HepG2 (cell line): ENCODE measurements around the gene SLC1A3. TPM values are rescaled to one million over a fixed set of nuclear protein-coding genes. Genes with fewer than 3 reads are reported as not detected.

Source experiments
- ATAC-seq: fragments of 200-7000 bp; cut with Tn5 transposase; 3 replicates; pipeline ENCODE4 v1.9.1; 2020; ENCODE audit warnings: mild to moderate bottlenecking, moderate library complexity
- BruUV-seq: library from RNA; stranded (reverse); fragments of 400-500 nt; replicated peaks from 2 replicates; lab custom pipeline; 2021; lab: Mats Ljungman, UMichigan
- CTCF ChIA-PET: fragments of 300-600 bp; formaldehyde crosslinking; extraction: SDS; loops from one replicate; lab custom pipeline; 2021; ENCODE audit warnings: low total read pairs, inconsistent platforms, low intra/inter-chr PET ratio; lab: Yijun Ruan, JAX
- POLR2A ChIA-PET: fragments of 350-600 bp; sonication (Branson Sonifier 250); formaldehyde crosslinking; loops from one replicate; lab custom pipeline; 2020; ENCODE audit warnings: antibody characterized with exemption, inconsistent platforms; lab: Yijun Ruan, JAX
- DNase-seq: peaks from one replicate; pipeline ENCODE4 v3.0.0-alpha.2; 2015; ENCODE audit warnings: low spot score
- FAIRE-seq: peaks from 3 replicates; lab custom pipeline; 2011; peaks lifted over from hg19 to GRCh38; lab: Jason Lieb, UNC
- H2AFZ ChIP-seq: one replicate; pipeline ENCODE4 v1.6.1; 2011; ENCODE audit warnings: low read length, inconsistent platforms
- H3K27ac ChIP-seq: fragments of 300-600 bp; 3 replicates; pipeline ENCODE4 v1.8.0; 2011; ENCODE audit warnings: mixed run types, mild to moderate bottlenecking, mixed read lengths, low read length, inconsistent platforms; ENCODE audit not compliant: insufficient read depth; ENCODE audit errors: extremely low read length
- H3K27me3 ChIP-seq, 2 experiments: fragments of 200-600 bp in 1 of 2; 2 replicates in 1 of 2; 3 replicates in 1 of 2; pipeline versions ENCODE4 v1.6.0 to v1.8.0; 2011; ENCODE audit warnings: low read length in 2 of 2, mild to moderate bottlenecking in 2 of 2, moderate library complexity in 2 of 2, inconsistent platforms in 1 of 2; ENCODE audit not compliant: insufficient read depth in 2 of 2, control insufficient read depth in 1 of 2
- H3K36me3 ChIP-seq, 2 experiments: fragments of 200-600 bp in 1 of 2; replicated peaks in 1 of 2; 2 replicates in 1 of 2; 3 replicates in 1 of 2; pipeline versions ENCODE4 v1.5.1 to v1.8.0; 2011; ENCODE audit warnings: low read length in 2 of 2, inconsistent platforms in 1 of 2; ENCODE audit not compliant: insufficient read depth in 2 of 2, control insufficient read depth in 1 of 2
- H3K4me1 ChIP-seq: 2 replicates; pipeline ENCODE4 v1.5.1; 2012; ENCODE audit warnings: low read length, inconsistent platforms; ENCODE audit not compliant: insufficient read depth
- H3K4me2 ChIP-seq: 2 replicates; pipeline ENCODE4 v1.6.0; 2011; ENCODE audit warnings: low read depth, low read length, inconsistent platforms
- H3K4me3 ChIP-seq, 3 experiments: fragments of 200-600 bp in 1 of 3; sonication (generic), shearing (Covaris generic) in 1 of 3; replicated peaks in 1 of 3; 2 replicates each; pipeline ENCODE4 v1.5.1; 2011 to 2016; ENCODE audit warnings: low read length in 3 of 3, inconsistent platforms in 2 of 3, low read depth in 2 of 3, mild to moderate bottlenecking in 2 of 3, control low read depth in 1 of 3, mixed read lengths in 1 of 3; ENCODE audit not compliant: insufficient read depth in 1 of 3
- H3K79me2 ChIP-seq: one replicate; pipeline ENCODE4 v1.6.1; 2011; ENCODE audit warnings: low read length, inconsistent platforms; ENCODE audit not compliant: insufficient read depth
- H3K9ac ChIP-seq: 2 replicates; pipeline ENCODE4 v1.6.0; 2011; ENCODE audit warnings: mild to moderate bottlenecking, low read depth, low read length, inconsistent platforms; ENCODE audit not compliant: insufficient read depth
- H3K9me3 ChIP-seq: 2 replicates; pipeline ENCODE4 v1.5.1; 2012; ENCODE audit warnings: mild to moderate bottlenecking, low read length
- H4K20me1 ChIP-seq: 2 replicates; pipeline ENCODE4 v1.6.0; 2011; ENCODE audit warnings: inconsistent platforms, mild to moderate bottlenecking, low read length, moderate library complexity; ENCODE audit not compliant: insufficient read depth
- CREB3 ChIP-seq: sonication (generic); formaldehyde crosslinking; IDR thresholded peaks from 2 replicates; pipeline ENCODE4 v1.5.0; 2020; ENCODE audit warnings: missing genetic modification reagents
- CSRNP1 ChIP-seq: sonication (generic); formaldehyde crosslinking; IDR thresholded peaks from 2 replicates; pipeline ENCODE4 v1.8.1; 2023; ENCODE audit warnings: mild to moderate bottlenecking, missing genetic modification reagents
- FOSL1 ChIP-seq: sonication (generic); formaldehyde crosslinking; IDR thresholded peaks from 2 replicates; pipeline ENCODE4 v1.9.0; 2021; ENCODE audit warnings: missing genetic modification reagents, borderline replicate concordance
- IRX3 ChIP-seq: sonication (generic); formaldehyde crosslinking; IDR thresholded peaks from 2 replicates; pipeline ENCODE4 v1.8.1; 2023; ENCODE audit warnings: mild to moderate bottlenecking, low read depth, missing genetic modification reagents, borderline replicate concordance
- MEF2D ChIP-seq: sonication (generic); formaldehyde crosslinking; IDR thresholded peaks from 2 replicates; pipeline ENCODE4 v1.5.1; 2020; ENCODE audit warnings: mild to moderate bottlenecking, missing genetic modification reagents
- MEIS2 ChIP-seq: sonication (generic); formaldehyde crosslinking; IDR thresholded peaks from 2 replicates; pipeline ENCODE4 v1.9.0; 2021; ENCODE audit warnings: mild to moderate bottlenecking, missing genetic modification reagents
- RCOR2 ChIP-seq: IDR thresholded peaks from 2 replicates; pipeline ENCODE4 v1.6.1; 2016; ENCODE audit warnings: missing biosample characterization, missing genetic modification reagents
- RFXANK ChIP-seq: IDR thresholded peaks from 2 replicates; pipeline ENCODE4 v1.6.1; 2016
- TFAP4 ChIP-seq: sonication (generic); IDR thresholded peaks from 2 replicates; pipeline ENCODE4 v1.6.1; 2016; ENCODE audit warnings: low read depth, borderline replicate concordance
- TSC22D2 ChIP-seq: sonication (generic); formaldehyde crosslinking; IDR thresholded peaks from 2 replicates; pipeline ENCODE4 v1.5.1; 2020; ENCODE audit warnings: missing genetic modification reagents, mild to moderate bottlenecking, borderline replicate concordance
- ZFP41 ChIP-seq: sonication (generic); formaldehyde crosslinking; IDR thresholded peaks from 2 replicates; pipeline ENCODE4 v1.4.0; 2020; ENCODE audit warnings: mild to moderate bottlenecking, missing genetic modification reagents, borderline replicate concordance
- ZNF124 ChIP-seq: sonication (generic); formaldehyde crosslinking; IDR thresholded peaks from 2 replicates; pipeline ENCODE4 v1.4.0; 2020; ENCODE audit warnings: missing genetic modification reagents
- ZNF367 ChIP-seq: sonication (generic); formaldehyde crosslinking; IDR thresholded peaks from 2 replicates; pipeline ENCODE4 v1.4.0; 2020; ENCODE audit warnings: missing genetic modification reagents, borderline replicate concordance
- ZNF570 ChIP-seq: sonication (generic); formaldehyde crosslinking; IDR thresholded peaks from 2 replicates; pipeline ENCODE4 v1.4.0; 2020; ENCODE audit warnings: mild to moderate bottlenecking, missing genetic modification reagents, borderline replicate concordance
- ZNF816 ChIP-seq: sonication (generic); formaldehyde crosslinking; IDR thresholded peaks from 2 replicates; pipeline ENCODE4 v1.8.0; 2022; ENCODE audit warnings: missing genetic modification reagents, mild to moderate bottlenecking, borderline replicate concordance
- WGBS: methylation state at CpG from one replicate; pipeline ENCODE4 v1.1.6; 2017; ENCODE audit warnings: low lambda C conversion rate; 5-methylcytosine and 5-hydroxymethylcytosine counted together
- in situ Hi-C: cut with HindIII; loops from 2 replicates; pipeline ENCODE4 v1.10.0; 2017; ENCODE audit warnings: low pct_unique_long_range_greater_than_20kb; ENCODE audit not compliant: extremely low pct_ligation_motif_present
- intact Hi-C: fragments of 100-400 bp; cut with micrococcal nuclease; formaldehyde crosslinking; loops from one replicate; pipeline ENCODE4 v1.10.0; 2022; ENCODE audit not compliant: unreplicated experiment
- polyA plus RNA-seq, 8 experiments: library from polyadenylated mRNA; depleted of rRNA in 3 of 8; stranded (reverse) in 7 of 8; unstranded in 1 of 8; fragments of >200 nt; fragmentation: Illumina TruSeq in 4 of 8; extraction: Trizol in 4 of 8; gene quantifications; 2 replicates each; pipeline versions ENCODE4 v1.2.1 to v1.2.3, GENCODE V29; 2011 to 2016; ENCODE audit warnings: low read depth in 4 of 8, missing spikeins in 1 of 8, mixed read lengths in 1 of 8; ENCODE audit not compliant: insufficient read depth in 1 of 8
- total RNA-seq, 5 experiments: library from RNA; depleted of rRNA; stranded (reverse); fragments of >200 nt; fragmentation: Illumina TruSeq; extraction: Trizol; gene quantifications; 2 replicates each; pipeline ENCODE4 v1.2.3, GENCODE V29; 2016; ENCODE audit warnings: low read depth in 1 of 5

Gene SLC1A3
- total and polyA plus RNA-seq, 2 of the 13 experiments (the other 11 are each of a cell fraction or from before 2014, with no cell fraction given) = 0.09 TPM; not detected in 1

- in situ Hi-C loops = no loop called here
- DNase-seq (no peak), ATAC-seq (no peak), FAIRE-seq (no peak)
- Histone ChIP-seq H2AFZ (no peak overlapping the region), H3K9ac (no peak overlapping the region), H3K27ac (no peak overlapping the region), H3K27me3 (0 out of 5 replicates have a peak, but pooled peaks cover 0 to 3% of the 10 kb centered on the region in 2 experiments), H3K9me3 (no peaks in the 10 kb centered on the region), H3K36me3 (no peaks in the 10 kb centered on the region), H3K4me3 (no peak overlapping the region), H4K20me1 (no peaks in the 10 kb centered on the region), H3K4me2 (no peak overlapping the region), H3K4me1 (no peaks in the 10 kb centered on the region), H3K79me2 (no peaks in the 10 kb centered on the region)
- WGBS = 8% methylated on average over 6 of the region's 6 CpGs
- POLR2A ChIA-PET = no interaction called here
- CTCF ChIA-PET = no interaction called here
- intact Hi-C loops = no loop called here
- no peak for TF ChIP-seq ZNF570 (CRISPR knock-in tag)
- no peak for TF ChIP-seq TFAP4
- TF ChIP-seq ZNF124 (CRISPR knock-in tag) = no peak
- TF ChIP-seq MEIS2 = no peak
- no peak for TF ChIP-seq TSC22D2 (CRISPR knock-in tag)
- TF ChIP-seq FOSL1 (CRISPR knock-in tag) = no peak
- TF ChIP-seq CREB3 (CRISPR knock-in tag) = no peak
- no peak for TF ChIP-seq MEF2D
- TF ChIP-seq ZNF816 (CRISPR knock-in tag) = no peak
- TF ChIP-seq RCOR2 (CRISPR knock-in tag) = no peak
- no peak for TF ChIP-seq CSRNP1 (CRISPR knock-in tag)
- TF ChIP-seq RFXANK (CRISPR knock-in tag) = no peak
- TF ChIP-seq IRX3 (CRISPR knock-in tag) = no peak
- TF ChIP-seq ZFP41 = no peak
- no peak for TF ChIP-seq ZNF367 (CRISPR knock-in tag)
- no TSS peak for BruUV-seq
Observed at GRCh38 chr5:36599986-36600779, 6.2 kb upstream of the SLC1A3 start.
